H1 (cell line): ENCODE measurements around the gene LYRM4. TPM values are rescaled to one million over a fixed set of nuclear protein-coding genes. Genes with fewer than 3 reads are reported as not detected.
A peak's percentile ranks its signal among the peaks of the same experiment; 100 is the strongest.

Experiments used
- CBX5 ChIP-seq: fragments of 300-800, 300-1000 bp; sonication (generic); IDR thresholded peaks from 2 replicates; pipeline ENCODE4 v1.7.1; 2016; ENCODE audit warnings: antibody characterized with exemption, low read length, low read depth
- CEBPB ChIP-seq: IDR thresholded peaks from 2 replicates; pipeline ENCODE4 v1.6.1; 2012; ENCODE audit warnings: low read depth, low read length
- CTBP2 ChIP-seq: IDR thresholded peaks from 2 replicates; pipeline ENCODE4 v1.7.0; 2011; ENCODE audit warnings: borderline replicate concordance, mild to moderate bottlenecking, moderate library complexity, mixed read lengths, low read length; ENCODE audit not compliant: insufficient read depth, insufficient read length
- JUN ChIP-seq: IDR thresholded peaks from 2 replicates; pipeline ENCODE4 v1.6.1; 2011; ENCODE audit warnings: low read depth, mild to moderate bottlenecking, improper control_type of control experiment, low read length
- KDM4A ChIP-seq: IDR thresholded peaks from one replicate; pipeline ENCODE4 v1.7.1; 2012; ENCODE audit warnings: low read depth, mild to moderate bottlenecking, moderate library complexity, low read length, inconsistent platforms; ENCODE audit not compliant: severe bottlenecking
- POLR2AphosphoS5 ChIP-seq: IDR thresholded peaks from 2 replicates; pipeline ENCODE4 v1.6.1; 2011; ENCODE audit warnings: low read depth, low read length
- SP2 ChIP-seq: IDR thresholded peaks from 2 replicates; pipeline ENCODE4 v1.6.1; 2012; ENCODE audit warnings: mild to moderate bottlenecking, low read length, inconsistent platforms
- polyA plus RNA-seq, 7 experiments: library from polyadenylated mRNA; depleted of rRNA in 3 of 7; stranded (reverse) in 5 of 7; unstranded in 2 of 7; fragments of >200 nt in 5 of 7; fragments of 200-250 nt in 2 of 7; gene quantifications; 1 replicate in 5 of 7; 2 replicates in 1 of 7; 4 replicates in 1 of 7; pipeline versions ENCODE4 v1.2.1 to v1.2.3, GENCODE V29; 2011 to 2013; ENCODE audit warnings: missing spikeins in 2 of 7, mixed read lengths in 2 of 7
- total RNA-seq: library from RNA; stranded (reverse); fragmentation: NEBNext Ultra II Directional; extraction: Animal tissue kit (Norgen Biotek cat#: 25700); gene quantifications from 2 replicates; pipeline ENCODE4 v1.2.1, GENCODE V29; 2021
- TF ChIP-seq, protein P1 (sequence below): fragments of 300-600 bp; sonication (generic); IDR thresholded peaks from 2 replicates; pipeline ENCODE4 v1.7.1; 2012; ENCODE audit warnings: low read length, moderate library complexity, mild to moderate bottlenecking, inconsistent platforms; ENCODE audit not compliant: insufficient replicate concordance
- TF ChIP-seq, protein P2 (sequence below): IDR thresholded peaks from 2 replicates; pipeline ENCODE4 v1.6.1; 2011; ENCODE audit warnings: low read depth, mild to moderate bottlenecking, low read length; ENCODE audit not compliant: insufficient read depth

Gene LYRM4
- total and polyA plus RNA-seq, 2 of the 8 experiments (the other 6 are each of a cell fraction or from before 2014, with no cell fraction given): 56.6 to 62.8 TPM

DNA sequence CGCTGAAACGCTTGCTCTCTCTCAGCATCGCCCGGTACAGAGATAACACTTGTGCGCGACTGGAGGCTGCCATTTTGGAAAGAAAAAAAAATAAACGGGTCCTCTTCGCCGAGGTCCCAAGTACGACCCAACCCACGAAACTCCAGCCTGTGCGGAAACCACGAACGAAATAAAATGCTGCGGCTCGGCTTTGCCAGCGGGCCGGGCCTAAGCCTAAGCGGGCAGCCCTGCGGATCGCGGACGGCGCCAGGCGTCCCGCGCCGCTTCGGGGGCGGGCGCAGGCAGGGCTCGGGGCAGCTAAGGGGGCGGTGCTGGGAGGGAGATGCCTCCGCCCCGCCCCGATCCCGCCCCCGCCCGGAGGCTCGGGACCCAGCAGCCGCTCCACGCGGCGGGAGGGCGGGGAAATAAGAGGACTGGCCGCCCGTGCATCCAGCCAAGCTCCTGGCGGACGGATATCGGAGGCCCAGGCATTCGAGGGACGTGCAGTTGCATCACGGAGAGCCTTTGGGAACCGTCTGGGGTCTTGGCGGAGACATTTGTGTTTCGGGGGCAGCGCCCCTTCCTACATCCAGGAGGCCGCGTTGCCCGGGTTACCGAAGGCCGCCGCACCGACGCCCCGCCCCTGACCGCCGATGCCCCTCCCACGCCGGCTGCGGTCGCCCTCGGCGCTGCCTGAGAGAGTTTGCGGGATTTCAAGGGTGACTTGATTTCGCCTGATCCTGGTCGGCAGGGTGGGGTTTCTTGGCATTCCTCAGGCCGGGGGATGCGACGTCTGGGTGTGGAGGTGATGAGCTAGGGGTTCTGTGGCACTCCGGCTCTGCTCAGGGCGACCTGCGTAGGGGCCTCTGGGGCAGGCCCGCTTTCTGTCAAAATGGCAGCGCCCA, at the start of gene LYRM4, which contains the start of gene FARS2 (continued):
- TF ChIP-seq, protein P1, sequence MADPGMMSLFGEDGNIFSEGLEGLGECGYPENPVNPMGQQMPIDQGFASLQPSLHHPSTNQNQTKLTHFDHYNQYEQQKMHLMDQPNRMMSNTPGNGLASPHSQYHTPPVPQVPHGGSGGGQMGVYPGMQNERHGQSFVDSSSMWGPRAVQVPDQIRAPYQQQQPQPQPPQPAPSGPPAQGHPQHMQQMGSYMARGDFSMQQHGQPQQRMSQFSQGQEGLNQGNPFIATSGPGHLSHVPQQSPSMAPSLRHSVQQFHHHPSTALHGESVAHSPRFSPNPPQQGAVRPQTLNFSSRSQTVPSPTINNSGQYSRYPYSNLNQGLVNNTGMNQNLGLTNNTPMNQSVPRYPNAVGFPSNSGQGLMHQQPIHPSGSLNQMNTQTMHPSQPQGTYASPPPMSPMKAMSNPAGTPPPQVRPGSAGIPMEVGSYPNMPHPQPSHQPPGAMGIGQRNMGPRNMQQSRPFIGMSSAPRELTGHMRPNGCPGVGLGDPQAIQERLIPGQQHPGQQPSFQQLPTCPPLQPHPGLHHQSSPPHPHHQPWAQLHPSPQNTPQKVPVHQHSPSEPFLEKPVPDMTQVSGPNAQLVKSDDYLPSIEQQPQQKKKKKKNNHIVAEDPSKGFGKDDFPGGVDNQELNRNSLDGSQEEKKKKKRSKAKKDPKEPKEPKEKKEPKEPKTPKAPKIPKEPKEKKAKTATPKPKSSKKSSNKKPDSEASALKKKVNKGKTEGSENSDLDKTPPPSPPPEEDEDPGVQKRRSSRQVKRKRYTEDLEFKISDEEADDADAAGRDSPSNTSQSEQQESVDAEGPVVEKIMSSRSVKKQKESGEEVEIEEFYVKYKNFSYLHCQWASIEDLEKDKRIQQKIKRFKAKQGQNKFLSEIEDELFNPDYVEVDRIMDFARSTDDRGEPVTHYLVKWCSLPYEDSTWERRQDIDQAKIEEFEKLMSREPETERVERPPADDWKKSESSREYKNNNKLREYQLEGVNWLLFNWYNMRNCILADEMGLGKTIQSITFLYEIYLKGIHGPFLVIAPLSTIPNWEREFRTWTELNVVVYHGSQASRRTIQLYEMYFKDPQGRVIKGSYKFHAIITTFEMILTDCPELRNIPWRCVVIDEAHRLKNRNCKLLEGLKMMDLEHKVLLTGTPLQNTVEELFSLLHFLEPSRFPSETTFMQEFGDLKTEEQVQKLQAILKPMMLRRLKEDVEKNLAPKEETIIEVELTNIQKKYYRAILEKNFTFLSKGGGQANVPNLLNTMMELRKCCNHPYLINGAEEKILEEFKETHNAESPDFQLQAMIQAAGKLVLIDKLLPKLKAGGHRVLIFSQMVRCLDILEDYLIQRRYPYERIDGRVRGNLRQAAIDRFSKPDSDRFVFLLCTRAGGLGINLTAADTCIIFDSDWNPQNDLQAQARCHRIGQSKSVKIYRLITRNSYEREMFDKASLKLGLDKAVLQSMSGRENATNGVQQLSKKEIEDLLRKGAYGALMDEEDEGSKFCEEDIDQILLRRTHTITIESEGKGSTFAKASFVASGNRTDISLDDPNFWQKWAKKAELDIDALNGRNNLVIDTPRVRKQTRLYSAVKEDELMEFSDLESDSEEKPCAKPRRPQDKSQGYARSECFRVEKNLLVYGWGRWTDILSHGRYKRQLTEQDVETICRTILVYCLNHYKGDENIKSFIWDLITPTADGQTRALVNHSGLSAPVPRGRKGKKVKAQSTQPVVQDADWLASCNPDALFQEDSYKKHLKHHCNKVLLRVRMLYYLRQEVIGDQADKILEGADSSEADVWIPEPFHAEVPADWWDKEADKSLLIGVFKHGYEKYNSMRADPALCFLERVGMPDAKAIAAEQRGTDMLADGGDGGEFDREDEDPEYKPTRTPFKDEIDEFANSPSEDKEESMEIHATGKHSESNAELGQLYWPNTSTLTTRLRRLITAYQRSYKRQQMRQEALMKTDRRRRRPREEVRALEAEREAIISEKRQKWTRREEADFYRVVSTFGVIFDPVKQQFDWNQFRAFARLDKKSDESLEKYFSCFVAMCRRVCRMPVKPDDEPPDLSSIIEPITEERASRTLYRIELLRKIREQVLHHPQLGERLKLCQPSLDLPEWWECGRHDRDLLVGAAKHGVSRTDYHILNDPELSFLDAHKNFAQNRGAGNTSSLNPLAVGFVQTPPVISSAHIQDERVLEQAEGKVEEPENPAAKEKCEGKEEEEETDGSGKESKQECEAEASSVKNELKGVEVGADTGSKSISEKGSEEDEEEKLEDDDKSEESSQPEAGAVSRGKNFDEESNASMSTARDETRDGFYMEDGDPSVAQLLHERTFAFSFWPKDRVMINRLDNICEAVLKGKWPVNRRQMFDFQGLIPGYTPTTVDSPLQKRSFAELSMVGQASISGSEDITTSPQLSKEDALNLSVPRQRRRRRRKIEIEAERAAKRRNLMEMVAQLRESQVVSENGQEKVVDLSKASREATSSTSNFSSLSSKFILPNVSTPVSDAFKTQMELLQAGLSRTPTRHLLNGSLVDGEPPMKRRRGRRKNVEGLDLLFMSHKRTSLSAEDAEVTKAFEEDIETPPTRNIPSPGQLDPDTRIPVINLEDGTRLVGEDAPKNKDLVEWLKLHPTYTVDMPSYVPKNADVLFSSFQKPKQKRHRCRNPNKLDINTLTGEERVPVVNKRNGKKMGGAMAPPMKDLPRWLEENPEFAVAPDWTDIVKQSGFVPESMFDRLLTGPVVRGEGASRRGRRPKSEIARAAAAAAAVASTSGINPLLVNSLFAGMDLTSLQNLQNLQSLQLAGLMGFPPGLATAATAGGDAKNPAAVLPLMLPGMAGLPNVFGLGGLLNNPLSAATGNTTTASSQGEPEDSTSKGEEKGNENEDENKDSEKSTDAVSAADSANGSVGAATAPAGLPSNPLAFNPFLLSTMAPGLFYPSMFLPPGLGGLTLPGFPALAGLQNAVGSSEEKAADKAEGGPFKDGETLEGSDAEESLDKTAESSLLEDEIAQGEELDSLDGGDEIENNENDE: no peak
- TF ChIP-seq, protein P2, sequence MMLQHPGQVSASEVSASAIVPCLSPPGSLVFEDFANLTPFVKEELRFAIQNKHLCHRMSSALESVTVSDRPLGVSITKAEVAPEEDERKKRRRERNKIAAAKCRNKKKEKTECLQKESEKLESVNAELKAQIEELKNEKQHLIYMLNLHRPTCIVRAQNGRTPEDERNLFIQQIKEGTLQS: no peak
- TF ChIP-seq JUN (no peak), CTBP2 (no peak), CEBPB (no peak), SP2 (no peak), CBX5 (no peak), POLR2AphosphoS5 (peak; percentile 12), KDM4A (peak; percentile 63)
